Measurements from ENCODE around the gene CDC34.

The CDC34 gene

GRCh38 chr19:591099-591958 lies 59.8 kb downstream of the CDC34 start:
- Histone ChIP-seq H4K8ac (ENCODE audit: low read length) (no peak overlapping the region), H3K4me2 (ENCODE audit: low read length, poor library complexity, severe bottlenecking) (peak overlapping the region; percentile 66), H4K91ac (ENCODE audit: low read length) (no peak overlapping the region), H3K27me3 (ENCODE audit: control insufficient read depth in 1 of 2, insufficient read depth in 1 of 2, low read length in 2 of 2) (peaks cover 14 to 67% of the 10 kb centered on the region in 2 experiments), H3K79me1 (replicated peaks; ENCODE audit: low read length, poor library complexity, severe bottlenecking) (peaks cover 10% of the 10 kb centered on the region), H3K9me3 (ENCODE audit: control insufficient read depth, low read length) (no peaks in the 10 kb centered on the region), H3K9ac (ENCODE audit: low read length) (no peak overlapping the region), H2BK120ac (ENCODE audit: low read depth, low read length) (no peak overlapping the region), H2AFZ (ENCODE audit: low read depth, low read length) (no peak overlapping the region), H3K14ac (ENCODE audit: low read length in 2 of 2) (no peak overlapping the region), H2BK12ac (ENCODE audit: low read length in 2 of 2) (no peak overlapping the region), H3K27ac (ENCODE audit: low read length, poor library complexity, severe bottlenecking) (no peak overlapping the region), H3K4me3 (ENCODE audit: insufficient read depth in 1 of 2, low read depth in 1 of 2, low read length in 2 of 2) (peak overlapping the region in 1 of 2 experiments; percentile 40), H3K36me3 (ENCODE audit: control insufficient read depth in 1 of 2, insufficient read depth in 2 of 2, low read depth in 1 of 2, low read length in 2 of 2) (peaks cover 0 to 5% of the 10 kb centered on the region in 2 experiments), H2BK15ac (ENCODE audit: low read depth, poor library complexity, severe bottlenecking) (no peak overlapping the region), H3K18ac (ENCODE audit: low read depth in 1 of 2, low read length in 2 of 2) (no peak overlapping the region), H3K4ac (ENCODE audit: low read depth in 1 of 2, low read length in 2 of 2) (no peak overlapping the region), H3K23ac (ENCODE audit: low read length in 2 of 2) (no peak overlapping the region), H2AK5ac (ENCODE audit: low read length, severe bottlenecking) (no peak overlapping the region), H3K4me1 (ENCODE audit: control insufficient read depth, insufficient read depth, low read depth, low read length) (peaks cover 47% of the 10 kb centered on the region), H2BK5ac (ENCODE audit: low read depth, low read length, poor library complexity, severe bottlenecking) (no peak overlapping the region)
- no peak for DNase-seq
- 33% methylated on average over 52 of the region's 75 CpGs for WGBS
